ENCODE results near the gene CHCHD6.
A peak's percentile ranks its signal among the peaks of the same experiment; 100 is the strongest.
"Not testable (repeated sequence)": the region's sequence is repeated elsewhere in the genome, so short reads cannot be mapped to it uniquely, and the experiment has no call there.

CHCHD6 gene

GRCh38 chr3:126766653-126767052 lies 62.6 kb downstream of the CHCHD6 start:
- DNase-seq (ENCODE audit: low spot score), result no peak

DNA sequence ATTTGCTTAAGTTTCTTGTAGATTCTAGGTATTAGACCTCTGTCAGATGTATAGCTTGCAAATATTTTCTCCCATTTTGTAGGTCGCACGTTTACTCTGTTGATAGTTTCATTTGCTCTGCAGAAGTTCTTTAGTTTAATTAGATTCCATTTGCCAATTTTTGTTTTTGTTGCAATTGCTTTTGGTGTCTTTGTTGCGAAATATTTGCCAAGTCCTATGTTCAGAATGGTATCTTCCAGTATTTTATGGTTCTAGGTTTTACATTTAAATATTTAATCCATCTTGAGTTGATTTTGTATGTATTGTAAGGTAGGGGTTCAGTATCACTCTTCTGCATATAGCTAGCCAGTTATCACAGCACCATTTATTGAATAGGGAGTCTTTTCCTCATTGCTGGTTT lies 64.9 kb downstream of the CHCHD6 start:
- DNase-seq (ENCODE audit: low spot score), result no peak

GRCh38 chr3:126770096-126770495 lies 66.1 kb downstream of the CHCHD6 start:
- no peak for DNase-seq (ENCODE audit: low spot score)

DNA sequence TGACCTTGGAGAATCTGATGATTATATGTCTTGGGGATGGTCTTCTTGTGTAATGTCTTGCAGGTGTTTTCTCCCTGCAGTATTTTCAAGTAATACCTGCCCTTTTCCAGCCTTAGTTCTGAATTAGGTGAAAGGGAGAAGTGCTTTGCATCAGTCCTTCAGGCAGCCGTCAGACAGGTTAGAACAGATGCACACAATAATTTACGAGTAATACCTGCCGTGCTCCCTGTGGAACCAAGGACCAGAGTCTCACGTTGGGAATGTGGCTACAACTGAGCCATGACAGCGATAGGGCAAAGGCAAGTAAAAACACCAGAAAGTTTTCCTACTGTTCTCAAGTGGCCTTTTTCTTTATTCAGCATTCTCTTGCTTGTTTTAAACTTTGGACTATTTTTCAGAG lies 69.1 kb downstream of the CHCHD6 start:
- DNase-seq (ENCODE audit: low spot score), result no peak

- DNase-seq (ENCODE audit: low spot score), result no peak
These were observed 69.7 kb downstream of the CHCHD6 start for GRCh38 chr3:126773783-126774182.

DNA sequence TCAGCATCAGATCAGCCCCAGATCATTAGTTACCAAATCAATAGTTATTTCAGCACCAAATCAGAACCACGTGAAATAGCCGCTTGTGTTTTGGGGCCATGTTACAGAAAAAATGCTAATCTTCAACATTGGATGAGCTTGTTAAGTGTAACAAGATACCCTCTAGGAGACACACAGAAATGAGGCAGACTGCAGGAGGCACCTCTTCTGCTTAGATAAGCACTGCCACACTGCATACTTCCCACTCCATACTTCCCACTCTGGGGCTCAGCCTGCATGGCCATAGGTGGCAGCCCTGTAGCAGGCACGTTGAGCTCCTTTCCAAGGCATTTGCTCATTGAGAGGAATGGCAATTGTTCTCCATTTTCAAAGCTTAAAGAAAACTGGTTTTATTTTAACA lies 73.3 kb downstream of the CHCHD6 start:
- no peak for DNase-seq (ENCODE audit: low spot score)

- no peak for DNase-seq (ENCODE audit: low spot score)
These were observed 76.6 kb downstream of the CHCHD6 start for GRCh38 chr3:126780666-126781065.

DNA sequence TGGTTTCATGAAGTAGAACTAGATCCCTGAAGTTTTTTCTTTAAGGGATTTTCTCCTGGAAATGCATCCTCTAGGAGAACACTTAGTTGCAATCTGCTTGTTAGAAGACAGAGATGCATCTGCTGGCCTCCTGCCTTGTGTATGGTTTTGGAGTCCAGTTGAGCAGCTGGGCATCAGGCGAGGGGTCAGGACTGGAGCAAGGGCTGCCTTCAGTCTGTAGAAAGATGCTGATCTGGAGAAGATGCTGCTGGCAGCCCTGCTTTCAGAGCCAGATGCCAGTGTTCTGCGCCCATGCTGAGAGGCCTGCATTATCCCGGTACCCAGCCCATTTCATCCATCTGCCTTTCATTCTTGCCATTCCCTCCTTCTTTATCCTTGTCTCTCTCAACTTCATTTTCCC lies 77.4 kb downstream of the CHCHD6 start:
- no peak for DNase-seq (ENCODE audit: low spot score)

- DNase-seq (ENCODE audit: low spot score), result no peak
These were observed 78.0 kb downstream of the CHCHD6 start for GRCh38 chr3:126781889-126782491.

DNA sequence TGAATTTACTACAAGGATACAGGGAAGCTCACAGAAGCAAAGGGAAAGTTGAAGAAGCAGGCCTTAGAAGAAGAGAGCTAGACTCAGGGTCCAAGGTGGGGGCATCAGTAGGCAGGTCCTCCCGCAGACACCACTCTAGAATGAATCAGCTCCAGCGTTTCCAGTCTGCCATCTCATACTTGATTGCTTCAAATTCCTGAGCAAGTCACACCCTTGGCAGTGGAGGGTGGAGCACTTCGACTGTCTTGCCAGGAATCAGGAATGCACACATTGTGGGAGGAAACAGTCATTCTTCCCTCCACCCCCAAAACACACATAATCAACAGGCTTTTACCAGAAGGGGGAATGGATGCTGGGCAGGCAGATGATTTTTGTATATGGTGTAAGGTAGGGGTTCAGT lies 78.5 kb downstream of the CHCHD6 start:
- peak; percentile 90 for DNase-seq (ENCODE audit: low spot score)

DNA sequence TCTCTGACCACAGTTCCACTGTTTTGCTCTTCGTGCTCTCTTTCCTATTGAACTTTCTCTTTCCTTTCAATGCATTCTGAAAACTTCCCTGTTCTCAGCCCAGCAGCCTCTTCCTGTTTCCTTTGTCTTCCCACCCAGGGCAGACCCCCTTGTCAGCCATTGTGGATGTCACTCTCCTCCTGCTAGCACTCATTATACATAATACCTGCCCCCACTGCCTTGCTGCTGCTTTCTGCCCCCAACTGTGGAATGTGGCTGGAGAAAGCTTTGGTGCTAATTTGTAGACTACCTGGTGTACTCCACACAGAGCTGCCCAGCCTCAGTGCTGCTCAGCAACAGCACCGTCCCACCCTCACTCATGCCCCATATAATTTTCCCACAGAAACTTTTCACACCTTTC lies 80.2 kb downstream of the CHCHD6 start:
- no peak for DNase-seq (ENCODE audit: low spot score)

GRCh38 chr3:126791320-126791719 lies 87.3 kb downstream of the CHCHD6 start:
- DNase-seq (ENCODE audit: low spot score), result not testable (repeated sequence)

DNA sequence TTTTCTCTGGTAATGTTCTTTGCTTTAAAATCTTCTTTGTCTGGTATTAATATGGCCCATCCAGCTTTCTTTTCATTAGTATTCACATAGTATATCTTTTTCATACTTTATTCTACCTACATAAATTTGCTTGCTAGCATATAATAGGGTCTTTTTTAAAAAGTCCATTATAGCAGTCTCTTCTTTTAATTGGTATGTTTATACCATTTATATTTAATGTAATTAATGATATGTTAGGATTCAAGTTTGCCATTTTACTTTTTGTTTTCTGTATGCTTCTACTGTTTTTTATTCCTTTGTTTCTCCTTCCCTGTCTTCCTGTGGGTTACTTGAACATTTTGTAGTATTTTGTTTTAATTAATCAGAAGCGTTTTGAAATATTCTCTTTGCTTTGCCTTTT lies 89.0 kb downstream of the CHCHD6 start:
- no peak for DNase-seq (ENCODE audit: low spot score)

GRCh38 chr3:126797563-126797962 lies 93.5 kb downstream of the CHCHD6 start:
- DNase-seq (ENCODE audit: low spot score), result no peak

DNA sequence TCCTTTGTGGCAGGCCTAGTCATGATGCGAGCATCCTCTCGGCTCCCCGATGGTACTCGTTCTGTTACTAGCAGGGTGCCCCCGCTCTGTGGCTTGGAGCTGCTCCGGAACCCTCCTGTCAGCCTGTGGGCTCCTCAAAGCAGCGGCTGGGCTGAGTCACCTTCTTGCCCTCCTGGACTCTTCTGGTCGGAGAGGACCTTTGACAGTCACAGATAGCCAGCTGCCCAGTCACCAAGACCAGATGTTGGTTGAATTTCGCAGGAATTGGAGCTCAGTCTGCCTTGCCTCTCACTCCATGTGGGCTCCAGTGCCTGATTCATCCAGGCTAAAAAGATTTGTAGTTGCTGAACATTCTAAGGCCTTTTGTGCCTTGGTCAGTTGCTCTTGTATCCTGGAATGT lies 94.5 kb downstream of the CHCHD6 start:
- DNase-seq (ENCODE audit: low spot score), result no peak

DNA sequence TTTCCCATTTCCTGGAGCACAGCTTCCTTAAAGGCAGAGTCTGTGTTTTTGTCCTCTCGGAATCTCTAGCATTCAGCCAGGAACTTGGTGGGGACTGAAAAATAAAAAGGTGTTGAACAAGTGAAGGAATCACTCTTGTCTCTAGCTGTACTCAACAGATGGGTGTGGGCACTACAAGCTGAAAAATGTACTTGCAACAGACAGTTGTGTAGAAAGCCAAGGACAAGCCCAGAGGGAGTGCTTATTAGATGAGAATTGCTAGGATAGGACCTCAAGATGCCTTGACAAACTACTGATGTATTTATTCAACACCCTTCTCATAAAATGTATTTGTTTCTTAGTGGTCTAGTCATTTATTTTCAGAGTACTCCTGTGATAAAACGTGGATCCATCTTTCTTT lies 95.1 kb downstream of the CHCHD6 start:
- no peak for DNase-seq (ENCODE audit: low spot score)

GRCh38 chr3:126801312-126801711 lies 97.3 kb downstream of the CHCHD6 start:
- DNase-seq (ENCODE audit: low spot score), result not testable (repeated sequence)

DNA sequence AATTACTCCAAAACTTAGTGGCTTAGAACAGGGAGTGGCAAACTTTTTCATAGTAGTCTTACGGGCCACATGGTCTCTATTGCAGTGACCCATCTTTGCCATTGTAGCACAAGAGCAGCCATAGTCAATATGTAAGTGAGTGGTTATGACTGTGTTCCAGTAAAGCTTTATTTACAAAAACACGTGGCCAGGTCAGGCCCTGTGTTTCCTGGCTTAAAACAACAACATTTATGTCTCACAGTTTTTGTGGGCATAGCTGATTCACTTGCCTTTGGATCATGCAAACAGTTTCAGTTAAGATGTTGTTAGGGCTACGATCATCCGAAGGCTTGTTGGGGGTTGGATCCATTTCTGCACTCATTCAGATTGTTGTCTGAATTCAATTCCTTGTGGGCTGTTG lies 103.8 kb downstream of the CHCHD6 start:
- DNase-seq (ENCODE audit: low spot score), result no peak

DNA sequence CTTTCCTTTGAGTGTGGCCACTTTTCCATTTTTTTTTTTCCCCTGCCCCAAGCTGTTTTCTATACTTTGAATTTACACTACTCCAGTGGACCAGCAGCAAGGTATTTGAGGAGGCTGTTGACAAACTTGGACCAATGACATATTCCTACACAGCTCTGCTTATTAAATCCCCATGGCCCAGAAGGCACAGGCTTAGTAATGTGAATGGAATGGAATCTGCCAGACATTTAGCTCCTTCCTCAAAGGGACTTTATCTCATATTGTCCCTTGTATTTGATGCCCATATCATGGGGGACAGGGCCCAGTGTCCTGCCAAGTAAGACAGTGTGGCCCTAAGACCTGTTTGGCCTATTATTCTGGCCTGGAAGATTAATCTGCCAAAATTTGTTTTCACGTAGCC lies 107.5 kb downstream of the CHCHD6 start:
- no peak for DNase-seq (ENCODE audit: low spot score)

DNA sequence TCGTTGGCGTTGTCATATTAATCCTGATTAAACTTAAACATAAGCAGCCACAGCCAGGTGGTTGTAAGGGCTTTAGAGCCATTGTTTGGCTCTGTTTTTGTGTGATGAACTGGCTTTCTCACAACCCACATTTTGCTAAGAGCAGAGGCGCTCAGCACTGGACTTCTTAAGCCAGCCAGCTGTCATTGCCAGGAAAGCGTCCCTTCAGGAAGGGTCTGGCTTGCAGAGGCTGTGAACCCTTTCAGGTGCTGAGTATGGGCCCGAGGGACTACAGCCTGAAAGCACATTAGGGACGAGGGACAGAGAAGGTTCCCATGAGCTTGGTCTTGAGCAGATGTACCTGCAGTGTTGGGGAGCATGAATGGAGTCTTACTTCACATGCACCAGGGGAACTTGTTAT lies 112.3 kb downstream of the CHCHD6 start:
- no peak for DNase-seq (ENCODE audit: low spot score)

GRCh38 chr3:126816986-126817777 lies 113.1 kb downstream of the CHCHD6 start:
- no peak for DNase-seq (ENCODE audit: low spot score)

GRCh38 chr3:126817781-126818180 lies 113.7 kb downstream of the CHCHD6 start:
- no peak for DNase-seq (ENCODE audit: low spot score)

DNA sequence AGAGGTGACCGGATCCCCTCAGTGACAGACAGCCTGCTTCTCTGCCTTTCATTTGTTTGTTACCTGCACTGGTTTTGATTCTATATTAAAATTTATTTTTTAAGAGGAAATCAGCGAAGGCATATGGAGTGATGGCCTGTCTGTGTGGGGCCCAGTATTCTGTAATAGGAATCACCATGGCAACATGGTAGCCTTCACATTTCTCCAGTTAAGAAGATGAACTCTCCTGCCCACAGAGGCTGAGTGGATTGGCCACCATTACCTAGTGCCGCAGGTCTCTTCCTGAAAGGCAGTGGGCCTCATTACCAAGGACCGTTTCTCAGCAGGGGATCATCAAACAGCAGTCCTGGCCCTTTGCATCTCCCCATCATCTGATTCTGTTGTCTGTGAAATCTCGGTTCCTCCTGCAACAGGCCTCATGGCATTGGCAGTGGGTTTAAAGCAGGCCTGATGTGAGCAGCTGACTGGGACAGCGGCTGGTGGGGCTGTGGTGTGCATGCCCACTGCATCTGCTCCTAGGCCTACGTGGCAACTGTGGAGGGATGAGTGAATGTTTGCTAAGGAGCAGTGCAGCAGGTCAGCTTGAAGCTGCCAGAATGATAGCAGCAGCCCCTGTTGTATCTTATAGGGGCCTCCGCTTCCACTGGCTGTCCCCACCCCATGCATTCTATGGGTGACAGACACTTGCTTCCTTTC lies 114.5 kb downstream of the CHCHD6 start:
- no peak for DNase-seq (ENCODE audit: low spot score)
